GM19452 (cell line): ENCODE data around the gene SSBP1.
A peak's percentile ranks its signal among the peaks of the same experiment; 100 is the strongest.
"Not testable (repeated sequence)": the region's sequence is repeated elsewhere in the genome, so short reads cannot be mapped to it uniquely, and the experiment has no call there.

Source experiments
- ATAC-seq: cut with Tn5 transposase; IDR thresholded peaks from one replicate; pipeline ENCODE4 v1.9.1; 2021; ENCODE audit not compliant: unreplicated experiment

Gene SSBP1

GRCh38 chr7:141709318-141709717 lies 28.8 kb upstream of the SSBP1 start:
- no peak for ATAC-seq

GRCh38 chr7:141709749-141710148 lies 28.4 kb upstream of the SSBP1 start:
- ATAC-seq: no peak

GRCh38 chr7:141710301-141710700 lies 27.9 kb upstream of the SSBP1 start:
- ATAC-seq: no peak

GRCh38 chr7:141712603-141713255 lies 25.4 kb upstream of the SSBP1 start:
- no peak for ATAC-seq

GRCh38 chr7:141713890-141714289 lies 24.3 kb upstream of the SSBP1 start:
- no peak for ATAC-seq

GRCh38 chr7:141714571-141714970 lies 23.6 kb upstream of the SSBP1 start:
- ATAC-seq: no peak

GRCh38 chr7:141715018-141715417 lies 23.1 kb upstream of the SSBP1 start:
- ATAC-seq: no peak

- ATAC-seq: no peak
Measured at GRCh38 chr7:141715794-141716689, 22.1 kb upstream of the SSBP1 start.

GRCh38 chr7:141717450-141717849 lies 20.7 kb upstream of the SSBP1 start:
- ATAC-seq: no peak

- peak; percentile 76 for ATAC-seq
Measured at GRCh38 chr7:141722529-141722928, 15.6 kb upstream of the SSBP1 start.

GRCh38 chr7:141729020-141729419 lies 9.1 kb upstream of the SSBP1 start:
- ATAC-seq: no peak

GRCh38 chr7:141731476-141732149 lies 6.5 kb upstream of the SSBP1 start:
- ATAC-seq: no peak

GRCh38 chr7:141737118-141737835 lies 881 bp upstream of the SSBP1 start:
- ATAC-seq: no peak

- no peak for ATAC-seq
Measured at GRCh38 chr7:141738592-141739013, 445 bp downstream of the SSBP1 start.

GRCh38 chr7:141739250-141739649 lies 1.1 kb downstream of the SSBP1 start:
- no peak for ATAC-seq

- no peak for ATAC-seq
Measured at GRCh38 chr7:141742229-141742628, 4.1 kb downstream of the SSBP1 start.

GRCh38 chr7:141744131-141744530 lies 6.0 kb downstream of the SSBP1 start:
- ATAC-seq: no peak

GRCh38 chr7:141748396-141748795 lies 10.2 kb downstream of the SSBP1 start:
- no peak for ATAC-seq

GRCh38 chr7:141751904-141752303 lies 13.7 kb downstream of the SSBP1 start:
- ATAC-seq: not testable (repeated sequence)

GRCh38 chr7:141752634-141753033 lies 14.5 kb downstream of the SSBP1 start:
- no peak for ATAC-seq

- no peak for ATAC-seq
Measured at GRCh38 chr7:141754939-141755338, 16.8 kb downstream of the SSBP1 start.
